BE2C (cell line): Measurements from ENCODE around the gene UBE2V1.

ENCODE experiments used
- DNase-seq: peaks from one replicate; pipeline ENCODE4 v3.0.0-alpha.2; 2020
- H3K27me3 ChIP-seq: fragments of 250-450 bp; sonication (Bioruptor Pico); 2 replicates; pipeline ENCODE4 v1.5.1; 2020; ENCODE audit warnings: mild to moderate bottlenecking
- H3K36me3 ChIP-seq: fragments of 250-450 bp; sonication (Bioruptor Pico); 2 replicates; pipeline ENCODE4 v1.5.1; 2020; ENCODE audit warnings: mild to moderate bottlenecking
- H3K4me1 ChIP-seq: fragments of 250-450 bp; sonication (Bioruptor Pico); 2 replicates; pipeline ENCODE4 v1.5.1; 2020
- H3K4me3 ChIP-seq: 2 replicates; pipeline ENCODE4 v1.5.1; 2011; ENCODE audit warnings: low read depth, low read length
- H3K9me3 ChIP-seq: fragments of 250-450 bp; sonication (Bioruptor Pico); 2 replicates; pipeline ENCODE4 v1.5.1; 2020
- TF ChIP-seq, protein P1 (sequence below): IDR thresholded peaks from 2 replicates; pipeline ENCODE4 v1.5.1; 2012; ENCODE audit warnings: mild to moderate bottlenecking, low read depth, low read length

UBE2V1 gene

GRCh38 chr20:50061151-50062005 lies 51.6 kb downstream of the UBE2V1 start:
- Histone ChIP-seq H3K27me3 (no peaks in the 10 kb centered on the region), H3K36me3 (no peaks in the 10 kb centered on the region), H3K9me3 (no peaks in the 10 kb centered on the region), H3K4me1 (peaks cover 7% of the 10 kb centered on the region), H3K4me3 (no peak overlapping the region)
- TF ChIP-seq, protein P1, sequence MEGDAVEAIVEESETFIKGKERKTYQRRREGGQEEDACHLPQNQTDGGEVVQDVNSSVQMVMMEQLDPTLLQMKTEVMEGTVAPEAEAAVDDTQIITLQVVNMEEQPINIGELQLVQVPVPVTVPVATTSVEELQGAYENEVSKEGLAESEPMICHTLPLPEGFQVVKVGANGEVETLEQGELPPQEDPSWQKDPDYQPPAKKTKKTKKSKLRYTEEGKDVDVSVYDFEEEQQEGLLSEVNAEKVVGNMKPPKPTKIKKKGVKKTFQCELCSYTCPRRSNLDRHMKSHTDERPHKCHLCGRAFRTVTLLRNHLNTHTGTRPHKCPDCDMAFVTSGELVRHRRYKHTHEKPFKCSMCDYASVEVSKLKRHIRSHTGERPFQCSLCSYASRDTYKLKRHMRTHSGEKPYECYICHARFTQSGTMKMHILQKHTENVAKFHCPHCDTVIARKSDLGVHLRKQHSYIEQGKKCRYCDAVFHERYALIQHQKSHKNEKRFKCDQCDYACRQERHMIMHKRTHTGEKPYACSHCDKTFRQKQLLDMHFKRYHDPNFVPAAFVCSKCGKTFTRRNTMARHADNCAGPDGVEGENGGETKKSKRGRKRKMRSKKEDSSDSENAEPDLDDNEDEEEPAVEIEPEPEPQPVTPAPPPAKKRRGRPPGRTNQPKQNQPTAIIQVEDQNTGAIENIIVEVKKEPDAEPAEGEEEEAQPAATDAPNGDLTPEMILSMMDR = no peak
- no peak for DNase-seq

DNA sequence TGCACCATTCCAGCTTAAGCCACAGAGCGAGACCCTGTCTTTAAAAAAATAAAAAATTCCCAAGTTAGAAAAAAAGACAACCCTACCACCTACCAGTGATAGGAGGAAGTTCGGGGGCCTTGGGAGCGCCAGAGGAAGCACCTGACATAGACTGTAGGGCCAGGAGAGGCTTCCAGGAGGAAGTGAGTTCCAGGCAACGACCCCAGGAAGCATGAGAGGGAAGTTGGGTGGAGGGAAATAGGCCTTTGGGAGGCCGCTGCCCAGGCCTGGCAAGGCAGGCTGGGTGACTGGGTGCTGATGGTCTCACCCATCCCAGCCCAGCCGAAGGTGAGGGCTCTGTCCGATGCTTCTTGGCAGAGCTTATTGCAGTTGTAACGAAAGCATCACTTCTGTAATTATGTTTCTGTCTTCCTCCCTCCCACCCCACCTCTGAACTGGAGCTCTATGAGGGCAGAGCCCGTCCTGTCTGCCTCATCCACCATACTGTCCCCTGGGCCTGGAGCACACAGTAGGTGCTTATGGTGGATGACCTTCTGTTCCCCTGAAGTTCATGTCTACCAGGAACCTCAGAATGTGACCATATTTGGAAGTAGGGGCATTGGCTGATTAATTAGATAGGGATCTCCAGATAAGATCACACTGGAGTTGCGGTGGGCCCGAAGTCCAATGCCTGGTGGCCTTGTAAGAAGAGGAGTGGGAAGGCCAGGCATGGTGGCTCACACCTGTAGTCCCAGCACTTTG lies 54.1 kb downstream of the UBE2V1 start:
- DNase-seq = no peak
- peaks cover 8% of the 10 kb centered on the region for H3K4me1 ChIP-seq
- H3K27me3 ChIP-seq = no peaks in the 10 kb centered on the region
- H3K36me3 ChIP-seq = no peaks in the 10 kb centered on the region
- H3K4me3 ChIP-seq = no peak overlapping the region
- no peaks in the 10 kb centered on the region for H3K9me3 ChIP-seq
- TF ChIP-seq, protein P1 = no peak

GRCh38 chr20:50057714-50058053 lies 55.3 kb downstream of the UBE2V1 start:
- H3K4me3 ChIP-seq = no peak overlapping the region
- H3K4me1 ChIP-seq = peaks cover 11% of the 10 kb centered on the region
- no peaks in the 10 kb centered on the region for H3K27me3 ChIP-seq
- no peaks in the 10 kb centered on the region for H3K9me3 ChIP-seq
- DNase-seq = no peak
- no peaks in the 10 kb centered on the region for H3K36me3 ChIP-seq
- TF ChIP-seq, protein P1 = no peak

DNA sequence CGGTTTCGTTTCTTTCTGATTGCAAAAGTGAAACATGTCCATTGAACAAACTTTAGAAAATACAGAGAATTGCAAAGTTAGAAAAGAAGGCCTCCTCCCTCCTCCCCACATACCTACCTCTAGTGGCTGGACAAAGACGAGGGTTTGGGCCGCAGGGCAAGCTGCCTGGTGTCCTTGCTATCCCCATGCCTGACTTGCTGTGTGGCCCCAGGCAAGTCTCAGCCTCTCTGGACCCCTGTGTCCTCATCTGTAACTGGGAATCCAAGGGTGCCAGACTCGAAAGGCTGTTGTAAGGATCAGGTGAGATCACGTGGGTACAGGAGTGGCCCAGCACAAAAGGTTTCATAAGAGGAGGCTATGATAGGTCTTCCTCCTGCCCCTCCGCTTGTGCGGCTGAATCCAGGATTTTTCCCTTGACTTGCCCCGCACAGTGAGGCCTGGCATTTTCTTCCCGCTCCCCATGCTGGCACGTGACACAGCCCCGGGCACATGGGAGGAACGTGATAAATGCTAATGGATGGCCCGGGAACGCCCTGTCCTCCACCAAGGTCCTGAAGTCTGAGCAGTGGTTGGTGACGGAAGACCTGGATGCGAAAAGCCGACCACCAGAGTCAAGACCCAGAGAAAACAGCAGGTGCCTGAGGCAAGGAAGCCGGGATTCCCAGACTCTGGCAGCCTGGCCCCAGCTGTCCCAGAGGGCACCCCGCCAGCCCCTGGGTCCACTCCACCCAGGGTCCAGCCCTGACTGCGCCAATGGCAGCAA lies 55.8 kb downstream of the UBE2V1 start:
- H3K27me3 ChIP-seq = no peaks in the 10 kb centered on the region
- peak; percentile 41 for DNase-seq
- TF ChIP-seq, protein P1 = no peak
- peaks cover 13% of the 10 kb centered on the region for H3K4me1 ChIP-seq
- no peak overlapping the region for H3K4me3 ChIP-seq
- no peaks in the 10 kb centered on the region for H3K36me3 ChIP-seq
- no peaks in the 10 kb centered on the region for H3K9me3 ChIP-seq

DNA sequence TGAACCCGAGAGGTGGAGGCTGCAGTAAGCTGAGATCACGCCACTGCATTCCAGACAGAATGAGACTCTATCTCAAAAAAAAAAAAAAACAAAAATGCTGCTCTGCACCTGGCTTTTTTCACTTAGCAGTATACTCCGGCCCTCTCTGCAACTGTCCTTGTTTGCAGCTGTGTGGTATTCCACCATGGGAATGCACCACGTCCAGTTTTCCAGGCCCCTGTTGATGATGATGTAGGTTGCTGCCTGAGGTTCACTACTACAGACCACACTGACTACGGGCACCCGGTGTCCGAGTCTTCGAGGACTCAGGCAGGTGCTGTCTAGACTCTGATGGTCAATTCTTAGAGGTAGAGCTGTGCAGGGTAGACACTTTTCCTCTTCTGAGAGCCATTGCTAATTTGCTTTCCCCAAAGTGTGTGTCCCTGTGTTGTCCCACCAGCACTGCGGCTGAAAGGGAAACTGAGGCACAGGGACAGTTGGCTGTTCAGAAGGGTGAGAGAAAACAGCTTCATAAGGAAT lies 56.5 kb downstream of the UBE2V1 start:
- Histone ChIP-seq H3K4me3 (no peak overlapping the region), H3K36me3 (no peaks in the 10 kb centered on the region), H3K4me1 (peaks cover 13% of the 10 kb centered on the region), H3K9me3 (no peaks in the 10 kb centered on the region), H3K27me3 (no peaks in the 10 kb centered on the region)
- no peak for DNase-seq
- TF ChIP-seq, protein P1 = no peak
